ENCODE measurements around the gene SEZ6L.
A peak's percentile ranks its signal among the peaks of the same experiment; 100 is the strongest.
"Not testable (repeated sequence)": the region's sequence is repeated elsewhere in the genome, so short reads cannot be mapped to it uniquely, and the experiment has no call there.

Gene SEZ6L

GRCh38 chr22:26393929-26394328 is 224.7 kb downstream of the SEZ6L start:
- DNase-seq = no peak

GRCh38 chr22:26394777-26395176 is 225.5 kb downstream of the SEZ6L start:
- DNase-seq = no peak

- DNase-seq = no peak
Measured at GRCh38 chr22:26395926-26396325, 226.7 kb downstream of the SEZ6L start.

GRCh38 chr22:26398741-26399153 is 229.5 kb downstream of the SEZ6L start:
- peak; percentile 57 for DNase-seq

- no peak for DNase-seq
Measured at GRCh38 chr22:26399289-26399688, 230.0 kb downstream of the SEZ6L start.

- no peak for DNase-seq
Measured at GRCh38 chr22:26401726-26402125, 232.5 kb downstream of the SEZ6L start.

GRCh38 chr22:26404851-26405421 is 235.7 kb downstream of the SEZ6L start:
- no peak for DNase-seq

- DNase-seq = no peak
Measured at GRCh38 chr22:26406118-26406517, 236.9 kb downstream of the SEZ6L start.

GRCh38 chr22:26408562-26409220 is 239.4 kb downstream of the SEZ6L start:
- DNase-seq = not testable (repeated sequence)

- no peak for DNase-seq
Measured at GRCh38 chr22:26409719-26410335, 240.6 kb downstream of the SEZ6L start.

- no peak for DNase-seq
Measured at GRCh38 chr22:26410386-26410785, 241.1 kb downstream of the SEZ6L start.

- no peak for DNase-seq
Measured at GRCh38 chr22:26414347-26414746, 245.1 kb downstream of the SEZ6L start.

GRCh38 chr22:26416256-26416655 is 247.0 kb downstream of the SEZ6L start:
- no peak for DNase-seq

- DNase-seq = peak; percentile 2
Measured at GRCh38 chr22:26416670-26417276, 247.5 kb downstream of the SEZ6L start.

- DNase-seq = no peak
Measured at GRCh38 chr22:26417406-26417805, 248.1 kb downstream of the SEZ6L start.

- no peak for DNase-seq
Measured at GRCh38 chr22:26418620-26419019, 249.4 kb downstream of the SEZ6L start.

- DNase-seq = no peak
Measured at GRCh38 chr22:26426924-26427323, 257.7 kb downstream of the SEZ6L start.

GRCh38 chr22:26428515-26429457 is 259.5 kb downstream of the SEZ6L start, which contains the start of gene ASPHD2:
Gene ASPHD2 (plus strand): TSS chr22:26429260. CDS start chr22:26433616, 4,356 bp downstream.
- DNase-seq = peak; percentile 49

- no peak for DNase-seq
Measured at GRCh38 chr22:26429458-26430286, 260.4 kb downstream of the SEZ6L start.

GRCh38 chr22:26430600-26430999 is 261.3 kb downstream of the SEZ6L start:
- DNase-seq = no peak

GRCh38 chr22:26431261-26431995 is 262.2 kb downstream of the SEZ6L start:
- no peak for DNase-seq

All from amniotic stem cell (primary cell).